Endothelial cell of umbilical vein (primary cell): ENCODE results near the gene CXXC5. TPM values are rescaled to one million over a fixed set of nuclear protein-coding genes. Genes with fewer than 3 reads are reported as not detected.

Experiments
- BruUV-seq: library from RNA; stranded (reverse); fragments of 400-500 nt; replicated peaks from 2 replicates; lab custom pipeline; 2021; lab: Mats Ljungman, UMichigan
- CTCF ChIA-PET: fragments of 300-600, 350-600 bp; sonication (Branson Sonifier 250); formaldehyde crosslinking; loops from one replicate; lab custom pipeline; 2021; ENCODE audit warnings: antibody characterized with exemption, inconsistent platforms; lab: Charles Lee
- POLR2A ChIA-PET: fragments of 300-600, 350-600 bp; sonication (Branson Sonifier 250); formaldehyde crosslinking; loops from one replicate; lab custom pipeline; 2021; ENCODE audit warnings: antibody characterized with exemption, inconsistent platforms; lab: Charles Lee
- DNase-seq: peaks from one replicate; pipeline ENCODE4 v3.0.0-alpha.2; 2011; ENCODE audit warnings: low read depth, low spot score
- FAIRE-seq: peaks from 2 replicates; lab custom pipeline; 2011; peaks lifted over from hg19 to GRCh38; lab: Jason Lieb, UNC
- H2AFZ ChIP-seq: 2 replicates; pipeline ENCODE4 v1.6.0; 2012; ENCODE audit warnings: low read depth, low read length, control low read depth, inconsistent platforms
- H3K27ac ChIP-seq: 2 replicates; pipeline ENCODE4 v1.5.1; 2011; ENCODE audit warnings: low read depth, mild to moderate bottlenecking, control low read depth, low read length, moderate library complexity; ENCODE audit not compliant: insufficient read depth
- H3K27me3 ChIP-seq, 2 experiments: 2 replicates each; pipeline versions ENCODE4 v1.6.0 to v1.6.1; 2011; ENCODE audit warnings: low read length in 2 of 2, mixed read lengths in 1 of 2; ENCODE audit not compliant: control insufficient read depth in 2 of 2, insufficient read depth in 2 of 2
- H3K36me3 ChIP-seq, 2 experiments: 2 replicates in 1 of 2; 3 replicates in 1 of 2; pipeline ENCODE4 v1.5.1; 2011; ENCODE audit warnings: low read length in 2 of 2, mild to moderate bottlenecking in 1 of 2, moderate library complexity in 1 of 2; ENCODE audit not compliant: control insufficient read depth in 2 of 2, insufficient read depth in 2 of 2; ENCODE audit errors: extremely low read depth in 1 of 2
- H3K4me1 ChIP-seq: 3 replicates; pipeline ENCODE4 v1.5.1; 2011; ENCODE audit warnings: mild to moderate bottlenecking, low read length; ENCODE audit not compliant: control insufficient read depth, insufficient read depth; ENCODE audit errors: extremely low read depth
- H3K4me2 ChIP-seq: 2 replicates; pipeline ENCODE4 v1.6.1; 2011; ENCODE audit warnings: low read length, control low read depth, mixed read lengths; ENCODE audit not compliant: insufficient read depth
- H3K4me3 ChIP-seq, 3 experiments: fragments of 200-600 bp in 1 of 3; sonication (generic), shearing (Covaris generic) in 1 of 3; replicated peaks in 1 of 3; 2 replicates each; pipeline ENCODE4 v1.5.1; 2011 to 2016; ENCODE audit warnings: control low read depth in 3 of 3, low read length in 3 of 3, mild to moderate bottlenecking in 2 of 3, inconsistent platforms in 1 of 3, low read depth in 1 of 3, moderate library complexity in 1 of 3; ENCODE audit not compliant: insufficient read depth in 1 of 3
- H3K79me2 ChIP-seq: 2 replicates; pipeline ENCODE4 v1.6.0; 2012; ENCODE audit warnings: low read length, inconsistent platforms; ENCODE audit not compliant: control insufficient read depth, insufficient read depth
- H3K9ac ChIP-seq: replicated peaks from 2 replicates; pipeline ENCODE3; 2011; ENCODE audit warnings: low read length, control low read depth; ENCODE audit not compliant: insufficient read depth; ENCODE audit errors: extremely low read depth
- H3K9me1 ChIP-seq: replicated peaks from 3 replicates; pipeline ENCODE4 v1.6.0; 2011; ENCODE audit warnings: mild to moderate bottlenecking, low read length; ENCODE audit not compliant: control insufficient read depth, insufficient read depth; ENCODE audit errors: extremely low read depth
- H3K9me3 ChIP-seq: replicated peaks from 2 replicates; pipeline ENCODE4 v1.5.1; 2012; ENCODE audit warnings: low read length, inconsistent platforms; ENCODE audit not compliant: control insufficient read depth, insufficient read depth
- H4K20me1 ChIP-seq: replicated peaks from 2 replicates; pipeline ENCODE3; 2011; ENCODE audit warnings: mild to moderate bottlenecking, low read length; ENCODE audit not compliant: control insufficient read depth, insufficient read depth; ENCODE audit errors: extremely low read depth
- FOS ChIP-seq: IDR thresholded peaks from 2 replicates; pipeline ENCODE4 v1.6.1; 2011; ENCODE audit warnings: mild to moderate bottlenecking, low read length, moderate library complexity, borderline replicate concordance; ENCODE audit not compliant: insufficient read depth
- POLR2A ChIP-seq: IDR thresholded peaks from 2 replicates; pipeline ENCODE4 v1.6.1; 2012; ENCODE audit warnings: low read depth, mild to moderate bottlenecking, control low read depth, low read length
- POLR2AphosphoS5 ChIP-seq: IDR thresholded peaks from 2 replicates; pipeline ENCODE4 v1.6.1; 2012; ENCODE audit warnings: low read depth, mild to moderate bottlenecking, control low read depth, low read length, moderate library complexity; ENCODE audit not compliant: insufficient read depth
- dilution Hi-C: fragments of 300-500 bp; cut with MboI; formaldehyde crosslinking; loops from one replicate; pipeline ENCODE4 v1.15.0; 2019; ENCODE audit warnings: low sequenced_read_pairs; ENCODE audit not compliant: extremely low pct_ligation_motif_present
- intact Hi-C: fragments of 100-400 bp; cut with micrococcal nuclease; formaldehyde crosslinking; loops from one replicate; pipeline ENCODE4 v1.10.0; 2022
- polyA plus RNA-seq, 4 experiments: library from polyadenylated mRNA; depleted of rRNA in 3 of 4; stranded (reverse) in 3 of 4; unstranded in 1 of 4; fragments of >200 nt; gene quantifications; 2 replicates each; pipeline versions ENCODE4 v1.2.1 to v1.2.3, GENCODE V29; 2011 to 2012; ENCODE audit warnings: missing spikeins in 1 of 4
- total RNA-seq: library from RNA; stranded (reverse); gene quantifications from 2 replicates; pipeline ENCODE4 v1.2.3, GENCODE V29; 2021
- TF ChIP-seq, protein P1 (sequence below), 2 donors: IDR thresholded peaks; 1 replicate in 1 of 2; 2 replicates in 1 of 2; pipeline ENCODE4 v1.5.1; 2011; ENCODE audit warnings: low read length in 2 of 2, mild to moderate bottlenecking in 2 of 2, moderate library complexity in 2 of 2, control low read depth in 1 of 2, inconsistent platforms in 1 of 2, low read depth in 1 of 2; ENCODE audit not compliant: insufficient read depth in 1 of 2; ENCODE audit errors: extremely low read depth in 1 of 2

Gene CXXC5
- total and polyA plus RNA-seq, 2 donors (not counting 3 experiments of a cell fraction or from before 2014, with no cell fraction given): 2.7 to 5.5 TPM

DNA sequence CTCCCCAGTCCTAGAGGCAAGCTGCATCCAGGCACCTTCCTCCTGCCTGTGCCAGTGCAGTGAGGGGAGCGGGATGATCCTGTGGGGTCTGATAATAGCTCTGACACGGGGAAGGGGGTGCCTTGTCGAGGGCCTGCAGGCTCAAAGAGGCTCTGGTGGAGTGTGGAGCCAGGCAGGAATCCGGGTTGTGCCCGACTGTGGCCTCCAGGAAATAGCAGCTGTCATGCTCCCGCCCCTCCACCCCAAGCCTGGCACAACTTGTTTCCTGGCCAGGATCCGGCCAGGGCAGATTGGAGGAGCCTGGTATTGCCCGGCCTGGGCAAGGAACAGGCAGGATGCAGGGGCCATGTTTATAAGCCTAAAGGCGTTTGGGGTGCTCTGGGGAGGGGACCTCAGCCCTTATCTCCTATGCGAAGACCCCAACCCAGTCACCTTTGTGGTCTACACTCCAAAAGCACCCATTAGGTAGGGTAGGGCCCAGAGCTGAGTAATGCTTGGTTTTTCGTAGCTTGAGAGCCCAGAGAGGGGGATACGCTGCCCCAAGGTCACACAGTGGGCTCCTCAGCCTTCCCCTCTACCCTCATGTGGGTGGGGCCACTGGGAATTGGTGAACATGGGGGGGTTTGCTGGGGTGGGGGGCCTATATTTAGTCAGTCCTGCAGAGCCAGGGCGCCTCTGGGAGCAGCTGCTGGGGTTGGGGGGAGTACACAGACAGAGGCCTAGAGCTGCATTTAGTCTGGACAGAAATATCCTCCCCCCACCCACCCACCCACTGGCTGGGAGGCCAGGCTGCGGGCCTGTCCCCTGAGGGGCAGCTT, 12.2 kb downstream of the CXXC5 start:
- peak; percentile 50 for DNase-seq
- BruUV-seq: no TSS peak

More for the DNA sequence above, 12.2 kb downstream of the CXXC5 start:
- Histone ChIP-seq H3K4me1 (peaks cover 36% of the 10 kb centered on the region), H3K9ac (peak overlapping the region; percentile 15), H4K20me1 (no peaks in the 10 kb centered on the region), H3K27me3 (no peaks in the 10 kb centered on the region), H3K9me3 (no peaks in the 10 kb centered on the region), H2AFZ (no peak overlapping the region), H3K4me2 (peak overlapping the region; percentile 27), H3K36me3 (no peaks in the 10 kb centered on the region), H3K4me3 (no peak overlapping the region), H3K27ac (peak overlapping the region; percentile 63), H3K9me1 (no peaks in the 10 kb centered on the region), H3K79me2 (no peaks in the 10 kb centered on the region)
- FAIRE-seq: peak; percentile 83
- intact Hi-C loops: loop anchor here (1.0 to 2.0 kb wide), 2 partner anchors 8 to 36 kb away; no protein-coding TSS in a partner anchor
- POLR2A ChIA-PET: interaction anchor here (0.6 to 1.6 kb wide), 6 partner anchors 9 to 142 kb away, joined by 3 to 7 read pairs (median 3); partner anchors contain the start of gene CXXC5
- TF ChIP-seq, protein P1, sequence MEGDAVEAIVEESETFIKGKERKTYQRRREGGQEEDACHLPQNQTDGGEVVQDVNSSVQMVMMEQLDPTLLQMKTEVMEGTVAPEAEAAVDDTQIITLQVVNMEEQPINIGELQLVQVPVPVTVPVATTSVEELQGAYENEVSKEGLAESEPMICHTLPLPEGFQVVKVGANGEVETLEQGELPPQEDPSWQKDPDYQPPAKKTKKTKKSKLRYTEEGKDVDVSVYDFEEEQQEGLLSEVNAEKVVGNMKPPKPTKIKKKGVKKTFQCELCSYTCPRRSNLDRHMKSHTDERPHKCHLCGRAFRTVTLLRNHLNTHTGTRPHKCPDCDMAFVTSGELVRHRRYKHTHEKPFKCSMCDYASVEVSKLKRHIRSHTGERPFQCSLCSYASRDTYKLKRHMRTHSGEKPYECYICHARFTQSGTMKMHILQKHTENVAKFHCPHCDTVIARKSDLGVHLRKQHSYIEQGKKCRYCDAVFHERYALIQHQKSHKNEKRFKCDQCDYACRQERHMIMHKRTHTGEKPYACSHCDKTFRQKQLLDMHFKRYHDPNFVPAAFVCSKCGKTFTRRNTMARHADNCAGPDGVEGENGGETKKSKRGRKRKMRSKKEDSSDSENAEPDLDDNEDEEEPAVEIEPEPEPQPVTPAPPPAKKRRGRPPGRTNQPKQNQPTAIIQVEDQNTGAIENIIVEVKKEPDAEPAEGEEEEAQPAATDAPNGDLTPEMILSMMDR (IDR thresholded peaks at IDR 0.05; ENCODE audit: extremely low read depth in 1 of 2, insufficient read depth in 1 of 2, low read depth in 1 of 2, low read length in 2 of 2): no peak
- TF ChIP-seq POLR2A (peak; percentile 54), FOS (peak; percentile 13), POLR2AphosphoS5 (peak; percentile 81)
- CTCF ChIA-PET: interaction anchor here (1.0 to 5.4 kb wide), 12 partner anchors 9 to 110 kb away, joined by 3 to 33 read pairs (median 12); partner anchors contain the start of gene CXXC5
- dilution Hi-C loops: no loop called here
